HT-29 (cell line): Measurements from ENCODE around the gene NAB1. TPM values are rescaled to one million over a fixed set of nuclear protein-coding genes. Genes with fewer than 3 reads are reported as not detected.

ENCODE experiments used
- DNase-seq: peaks from one replicate; pipeline ENCODE4 v3.0.0-alpha.2; 2015; ENCODE audit warnings: low spot score
- total RNA-seq: library from RNA; depleted of rRNA; stranded (reverse); fragments of >200 nt; shearing (Covaris generic); gene quantifications from 2 replicates; pipeline ENCODE4 v1.2.3, GENCODE V29; 2014; rRNA removed

The NAB1 gene
- total RNA-seq, 1 experiment from 2014 or later = 26.7 TPM

- no peak for DNase-seq
Observed at GRCh38 chr2:190713471-190713870, 64.6 kb downstream of the NAB1 start.

GRCh38 chr2:190714958-190715357, 66.1 kb downstream of the NAB1 start:
- DNase-seq = no peak

- DNase-seq = no peak
Observed at GRCh38 chr2:190716176-190716807, 67.4 kb downstream of the NAB1 start.

GRCh38 chr2:190717306-190717705, 68.4 kb downstream of the NAB1 start:
- no peak for DNase-seq

GRCh38 chr2:190717764-190718651, 69.1 kb downstream of the NAB1 start:
- no peak for DNase-seq

GRCh38 chr2:190718652-190719526, 70.0 kb downstream of the NAB1 start:
- DNase-seq = peak; percentile 81

GRCh38 chr2:190720276-190720675, 71.4 kb downstream of the NAB1 start:
- no peak for DNase-seq

- DNase-seq = no peak
Observed at GRCh38 chr2:190720691-190721090, 71.8 kb downstream of the NAB1 start.

GRCh38 chr2:190722061-190722759, 73.3 kb downstream of the NAB1 start:
- DNase-seq = no peak

GRCh38 chr2:190722835-190723234, 74.0 kb downstream of the NAB1 start:
- no peak for DNase-seq

GRCh38 chr2:190723397-190724090, 74.7 kb downstream of the NAB1 start:
- no peak for DNase-seq

- no peak for DNase-seq
Observed at GRCh38 chr2:190726255-190726654, 77.4 kb downstream of the NAB1 start.

- DNase-seq = no peak
Observed at GRCh38 chr2:190736355-190736754, 87.5 kb downstream of the NAB1 start.

- no peak for DNase-seq
Observed at GRCh38 chr2:190740449-190740848, 91.6 kb downstream of the NAB1 start.

Other genes starting within 250 kb of the NAB1 start
- gene MFSD6, start 240.7 kb upstream of the NAB1 start, total RNA-seq = 38.3 and 45.1 TPM in 2 replicates
- 1.7 and 2.0 TPM in 2 replicates for gene NEMP2, start 114.4 kb upstream of the NAB1 start, total RNA-seq
- 25.2 and 27.7 TPM in 2 replicates for gene GLS, start 231.7 kb downstream of the NAB1 start, total RNA-seq